Measurements from ENCODE around the gene GM2A. TPM values are rescaled to one million over a fixed set of nuclear protein-coding genes. Genes with fewer than 3 reads are reported as not detected.

GM2A gene
- total RNA-seq, 6 experiments from 2014 or later = 11.7 to 23.6 (median 20.3) TPM

GRCh38 chr5:151288180-151288579 is 35.2 kb downstream of the GM2A start:
- Histone ChIP-seq H3K4me3 (no peak overlapping the region), H3K4me1 (no peaks in the 10 kb centered on the region), H3K27me3 (no peaks in the 10 kb centered on the region), H3K9me3 (no peaks in the 10 kb centered on the region), H3K36me3 (no peaks in the 10 kb centered on the region), H3K27ac (no peak overlapping the region)
- no peak for TF ChIP-seq POLR2A (IDR thresholded peaks at IDR 0.05)
- TF ChIP-seq, protein P1, sequence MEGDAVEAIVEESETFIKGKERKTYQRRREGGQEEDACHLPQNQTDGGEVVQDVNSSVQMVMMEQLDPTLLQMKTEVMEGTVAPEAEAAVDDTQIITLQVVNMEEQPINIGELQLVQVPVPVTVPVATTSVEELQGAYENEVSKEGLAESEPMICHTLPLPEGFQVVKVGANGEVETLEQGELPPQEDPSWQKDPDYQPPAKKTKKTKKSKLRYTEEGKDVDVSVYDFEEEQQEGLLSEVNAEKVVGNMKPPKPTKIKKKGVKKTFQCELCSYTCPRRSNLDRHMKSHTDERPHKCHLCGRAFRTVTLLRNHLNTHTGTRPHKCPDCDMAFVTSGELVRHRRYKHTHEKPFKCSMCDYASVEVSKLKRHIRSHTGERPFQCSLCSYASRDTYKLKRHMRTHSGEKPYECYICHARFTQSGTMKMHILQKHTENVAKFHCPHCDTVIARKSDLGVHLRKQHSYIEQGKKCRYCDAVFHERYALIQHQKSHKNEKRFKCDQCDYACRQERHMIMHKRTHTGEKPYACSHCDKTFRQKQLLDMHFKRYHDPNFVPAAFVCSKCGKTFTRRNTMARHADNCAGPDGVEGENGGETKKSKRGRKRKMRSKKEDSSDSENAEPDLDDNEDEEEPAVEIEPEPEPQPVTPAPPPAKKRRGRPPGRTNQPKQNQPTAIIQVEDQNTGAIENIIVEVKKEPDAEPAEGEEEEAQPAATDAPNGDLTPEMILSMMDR (IDR thresholded peaks at IDR 0.05) = no peak
- ATAC-seq (peak in 1 of 4 donors; percentile 52), DNase-seq (no peak)
- WGBS (ENCODE audit: insufficient coverage, low coverage, low lambda C conversion rate, missing lambda C conversion rate) = 50% methylated on average over 2 of the region's 2 CpGs
- intact Hi-C loops (cut with DNase I) = no loop called here

DNA sequence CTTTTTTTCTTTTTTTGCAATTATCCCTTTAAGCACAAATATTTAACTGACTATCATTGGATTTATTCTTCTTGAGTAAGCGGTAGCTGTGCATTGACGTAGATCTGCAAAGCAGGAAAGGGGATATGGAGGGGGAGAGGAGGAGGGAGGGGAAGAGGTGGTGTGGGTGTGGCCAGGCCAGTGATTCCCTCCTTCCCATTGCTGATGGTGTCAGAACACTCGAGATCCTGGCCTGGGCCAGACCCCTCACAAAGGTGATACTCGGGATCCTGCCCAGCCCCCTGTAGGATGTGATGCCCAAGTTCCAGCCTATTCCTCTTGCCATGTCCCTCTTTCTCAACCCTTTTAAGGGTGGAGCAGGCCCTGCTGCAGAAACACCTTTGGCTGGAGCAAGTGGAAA is 40.6 kb downstream of the GM2A start:
- no peaks in the 10 kb centered on the region for H3K4me1 ChIP-seq
- H3K36me3 ChIP-seq = no peaks in the 10 kb centered on the region
- ATAC-seq (no peak), DNase-seq (no peak)
- TF ChIP-seq POLR2A (IDR thresholded peaks at IDR 0.05) = no peak
- TF ChIP-seq, protein P1 (IDR thresholded peaks at IDR 0.05) = no peak
- no peaks in the 10 kb centered on the region for H3K9me3 ChIP-seq
- no peak overlapping the region for H3K4me3 ChIP-seq
- WGBS (ENCODE audit: insufficient coverage, low coverage, low lambda C conversion rate, missing lambda C conversion rate) = 53% methylated on average over 4 of the region's 4 CpGs
- intact Hi-C loops (cut with DNase I) = no loop called here
- no peak overlapping the region for H3K27ac ChIP-seq
- H3K27me3 ChIP-seq = no peaks in the 10 kb centered on the region

DNA sequence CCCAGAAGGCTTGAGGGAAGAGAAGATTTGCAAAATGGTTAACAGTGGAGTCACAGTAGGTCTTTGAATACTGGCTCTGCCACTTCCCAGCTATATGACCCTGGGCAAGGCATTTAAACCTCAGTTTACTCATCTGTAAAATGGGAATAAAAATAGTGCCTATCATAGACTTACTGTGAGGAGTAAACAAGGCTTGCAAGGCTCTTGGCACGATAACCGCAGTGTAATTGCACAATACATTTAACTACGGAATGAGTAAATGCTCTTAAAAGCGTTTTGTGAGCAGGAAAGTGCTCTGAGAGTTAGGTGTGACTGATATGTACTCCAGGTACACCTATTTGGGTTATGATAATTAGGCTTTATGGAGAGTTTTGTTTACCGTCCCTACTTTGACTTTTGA is 42.2 kb downstream of the GM2A start:
- no peak for TF ChIP-seq POLR2A (IDR thresholded peaks at IDR 0.05)
- TF ChIP-seq, protein P1 (IDR thresholded peaks at IDR 0.05) = no peak
- H3K27ac ChIP-seq = no peak overlapping the region
- WGBS (ENCODE audit: insufficient coverage, low coverage, low lambda C conversion rate, missing lambda C conversion rate) = 35% methylated on average over 4 of the region's 5 CpGs
- H3K4me1 ChIP-seq = no peaks in the 10 kb centered on the region
- H3K9me3 ChIP-seq = no peaks in the 10 kb centered on the region
- H3K4me3 ChIP-seq = no peak overlapping the region
- no peaks in the 10 kb centered on the region for H3K27me3 ChIP-seq
- ATAC-seq (no peak), DNase-seq (no peak)
- no peaks in the 10 kb centered on the region for H3K36me3 ChIP-seq
- intact Hi-C loops (cut with DNase I) = no loop called here

DNA sequence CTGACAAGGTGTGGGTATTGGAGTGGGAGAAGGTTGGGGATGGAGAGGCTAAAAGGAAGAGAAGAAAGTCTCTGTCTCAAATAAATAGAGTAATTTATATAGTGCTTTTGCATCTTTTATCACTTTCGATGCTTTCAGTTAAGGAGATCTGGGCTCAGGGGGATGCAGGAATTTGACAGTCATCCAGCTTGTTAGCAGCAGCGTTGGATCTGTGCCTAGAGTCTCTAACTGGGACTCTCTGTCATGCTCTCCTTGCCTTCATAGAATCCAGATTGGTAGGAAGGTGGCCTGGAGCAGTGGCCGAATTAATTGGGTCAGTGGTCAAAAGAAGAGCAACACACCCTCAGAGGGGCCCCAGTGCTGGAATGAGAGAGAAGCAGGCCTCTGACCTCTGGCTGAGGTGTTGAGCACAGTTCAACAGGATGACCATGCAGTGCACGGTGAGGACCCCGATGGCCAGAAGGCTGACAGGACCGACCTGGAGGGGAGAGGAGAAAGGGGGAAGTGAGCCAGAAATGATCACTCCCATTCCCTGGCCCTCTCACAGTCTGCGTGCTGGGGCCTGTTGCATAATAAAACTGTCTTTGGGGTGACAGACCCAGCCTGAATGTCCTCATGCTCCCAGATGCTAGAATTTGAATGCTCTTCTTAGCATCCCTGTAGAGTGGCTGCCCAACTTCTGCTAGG is 42.9 kb downstream of the GM2A start:
- Histone ChIP-seq H3K9me3 (no peaks in the 10 kb centered on the region), H3K4me1 (no peaks in the 10 kb centered on the region), H3K27me3 (no peaks in the 10 kb centered on the region), H3K27ac (no peak overlapping the region), H3K36me3 (no peaks in the 10 kb centered on the region), H3K4me3 (no peak overlapping the region)
- intact Hi-C loops (cut with DNase I) = no loop called here
- TF ChIP-seq POLR2A (IDR thresholded peaks at IDR 0.05) = no peak
- TF ChIP-seq, protein P1 (IDR thresholded peaks at IDR 0.05) = no peak
- ATAC-seq (no peak), DNase-seq (no peak)
- 29% methylated on average over 5 of the region's 7 CpGs for WGBS (ENCODE audit: insufficient coverage, low coverage, low lambda C conversion rate, missing lambda C conversion rate)

All from right lobe of liver (tissue), 6 donors.